Stimulated activated CD8-positive, alpha-beta memory T cell treated with anti-CD3 and anti-CD28 coated beads, Interleukin-4, amount 100 ng/mL, for 24 hours (primary cell): Measurements from ENCODE around the gene BANP.
"Not testable (repeated sequence)": the region's sequence is repeated elsewhere in the genome, so short reads cannot be mapped to it uniquely, and the experiment has no call there.

Experiments
- DNase-seq: peaks from one replicate; pipeline ENCODE4 v3.0.0-alpha.2; 2020; ENCODE audit warnings: low read depth

The BANP gene

GRCh38 chr16:88104363-88104762 lies 153.1 kb downstream of the BANP start:
- not testable (repeated sequence) for DNase-seq

- not testable (repeated sequence) for DNase-seq
Observed at GRCh38 chr16:88105574-88106140, 154.4 kb downstream of the BANP start.

GRCh38 chr16:88106566-88106965 lies 155.3 kb downstream of the BANP start:
- not testable (repeated sequence) for DNase-seq

- no peak for DNase-seq
Observed at GRCh38 chr16:88108762-88109161, 157.5 kb downstream of the BANP start.

DNA sequence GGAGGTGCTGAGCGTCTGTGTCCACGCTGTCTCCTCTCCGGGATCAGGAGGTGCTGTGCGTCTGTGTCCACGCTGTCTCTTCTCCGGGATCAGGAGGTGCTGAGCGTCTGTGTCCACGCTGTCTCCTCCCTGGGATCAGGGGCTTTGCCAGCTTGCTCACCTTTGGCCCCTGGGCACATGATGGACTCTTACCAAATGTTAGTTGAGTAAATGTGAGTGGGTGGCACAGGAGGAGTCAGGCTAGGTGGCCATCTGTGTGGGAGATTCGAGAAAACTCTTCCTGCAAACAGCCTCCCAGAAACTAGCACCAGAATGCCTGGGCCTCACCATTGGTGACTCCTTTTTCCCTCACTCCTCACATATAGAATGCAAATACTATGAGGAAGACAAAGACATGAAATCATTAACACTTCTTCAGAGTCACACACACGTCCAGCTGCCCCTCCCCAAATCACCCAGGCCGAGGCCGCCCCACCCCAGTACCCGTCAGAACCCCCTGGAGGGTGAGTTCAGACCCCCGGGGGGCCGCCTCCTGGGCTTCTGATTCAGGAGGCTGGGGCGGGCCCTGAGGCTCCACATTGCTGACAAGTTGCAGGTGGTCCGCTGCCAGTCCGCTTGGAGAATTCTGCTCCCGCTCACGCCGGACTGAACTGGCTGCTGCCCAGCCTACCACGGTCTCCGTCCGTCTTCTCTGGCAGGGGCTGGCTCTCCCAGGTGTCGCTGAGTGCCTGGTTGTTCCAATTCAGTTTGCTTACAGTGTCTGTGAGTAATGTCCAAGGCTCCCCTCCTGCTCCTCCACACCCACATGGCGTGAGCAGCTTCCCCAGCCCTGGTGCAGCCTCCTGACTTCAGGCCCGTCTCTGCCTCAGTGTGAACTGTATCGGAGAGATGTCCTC lies 158.7 kb downstream of the BANP start:
- DNase-seq: not testable (repeated sequence)

DNA sequence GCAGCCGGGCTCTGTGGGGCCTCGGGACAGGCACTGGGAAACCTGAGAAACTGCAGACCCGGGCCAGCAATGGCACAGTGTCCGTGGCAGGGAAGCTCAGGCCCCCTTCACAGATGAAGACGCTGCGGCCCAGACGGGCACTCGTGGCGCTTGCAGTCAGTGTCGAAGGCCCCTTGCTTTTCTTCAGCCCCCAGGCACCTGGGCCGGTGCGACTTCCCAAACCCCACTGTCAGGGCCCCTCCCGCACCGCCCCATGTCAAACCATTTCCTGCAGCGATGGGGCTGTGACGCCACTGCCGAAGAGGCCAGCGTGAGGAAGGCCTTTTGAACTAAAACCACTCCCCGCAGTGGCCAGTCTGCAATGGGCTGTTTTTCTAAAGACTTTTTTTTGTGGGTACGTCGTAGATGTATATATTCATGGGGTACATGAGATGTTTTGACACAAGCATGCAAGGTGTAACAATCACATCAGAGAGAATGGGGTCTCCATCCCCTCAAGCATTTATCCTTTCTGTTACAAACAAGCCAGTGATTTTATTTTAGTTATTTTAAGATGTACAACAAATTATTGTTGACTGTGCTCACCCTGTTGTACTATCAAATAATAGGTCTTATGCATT lies 159.8 kb downstream of the BANP start:
- not testable (repeated sequence) for DNase-seq

- not testable (repeated sequence) for DNase-seq
Observed at GRCh38 chr16:88111976-88112375, 160.7 kb downstream of the BANP start.

- no peak for DNase-seq
Observed at GRCh38 chr16:88113545-88114045, 162.4 kb downstream of the BANP start.

DNA sequence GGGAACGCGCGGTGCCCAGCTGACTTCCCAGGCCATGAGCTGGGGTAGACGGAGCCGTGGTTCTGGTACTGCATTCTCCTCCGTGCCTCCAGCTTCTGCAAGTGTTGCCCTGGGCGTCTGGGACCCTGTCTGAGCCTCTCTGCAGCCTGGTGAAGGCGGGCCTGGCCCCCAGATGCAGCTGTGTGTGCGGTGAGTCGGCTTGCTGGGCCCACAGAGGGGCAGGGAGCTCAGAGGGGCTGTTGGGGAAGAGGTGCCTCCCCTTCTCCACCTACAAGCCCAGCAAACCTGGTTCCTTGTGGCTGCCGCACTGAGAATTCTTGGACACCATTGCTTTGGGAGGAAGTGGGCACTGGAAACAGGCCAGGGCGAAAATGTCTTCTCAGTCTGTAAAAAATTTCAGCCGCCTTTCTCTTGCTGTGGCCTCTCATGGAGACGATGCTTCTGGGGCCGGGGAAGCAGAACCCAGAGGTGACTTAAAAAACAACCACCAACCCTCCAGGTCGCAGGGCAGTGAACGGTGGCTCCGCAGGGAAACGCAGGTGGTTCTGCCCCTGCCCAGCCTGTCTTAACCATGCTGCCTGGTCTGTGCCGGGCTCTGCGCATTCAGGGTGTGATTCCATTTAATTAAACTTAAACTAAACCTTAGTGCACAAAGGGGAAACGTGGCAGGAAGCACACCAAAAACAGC lies 163.5 kb downstream of the BANP start:
- DNase-seq: not testable (repeated sequence)

DNA sequence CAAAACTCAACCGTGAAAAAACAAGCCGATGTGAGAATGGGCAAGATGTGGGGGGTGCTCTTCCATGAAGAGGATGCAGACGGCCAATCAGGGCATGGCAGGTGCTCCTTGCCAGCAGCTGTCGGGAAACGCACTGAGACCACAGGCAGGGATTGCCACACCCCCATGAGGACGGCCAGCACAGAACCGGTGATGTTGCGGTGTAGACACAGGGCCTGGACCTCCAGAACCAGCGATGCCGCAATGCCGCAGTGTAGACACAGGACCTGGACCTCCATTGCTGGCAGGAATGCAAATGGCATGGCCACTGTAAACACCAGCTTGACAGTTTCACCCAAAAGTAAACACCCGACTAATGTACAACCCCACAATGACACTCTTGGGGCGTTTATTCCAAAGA lies 164.9 kb downstream of the BANP start:
- no peak for DNase-seq

- DNase-seq: no peak
Observed at GRCh38 chr16:88117476-88117868, 166.2 kb downstream of the BANP start.

DNA sequence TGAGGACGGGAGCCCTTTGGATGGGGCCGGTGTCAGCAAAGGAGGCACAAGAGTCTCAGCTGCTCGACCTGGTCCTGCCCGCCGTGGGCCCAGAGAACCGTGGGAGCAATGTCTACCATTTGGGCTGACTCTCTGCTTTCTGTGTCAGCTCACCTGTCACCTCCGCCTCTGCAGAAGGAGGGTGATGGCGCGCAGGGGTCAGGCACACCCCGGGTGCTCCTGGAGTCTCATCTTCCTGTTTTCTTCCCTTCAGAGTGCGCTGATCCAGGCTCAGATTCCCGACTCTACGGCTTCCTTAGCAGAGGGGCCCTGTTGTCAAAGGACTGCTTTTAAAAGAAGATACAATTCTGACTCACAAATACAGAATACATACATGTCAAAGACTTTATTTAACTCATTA lies 167.1 kb downstream of the BANP start:
- DNase-seq: no peak

GRCh38 chr16:88118852-88119741 lies 167.9 kb downstream of the BANP start:
- not testable (repeated sequence) for DNase-seq

GRCh38 chr16:88119881-88120751 lies 168.9 kb downstream of the BANP start:
- not testable (repeated sequence) for DNase-seq

DNA sequence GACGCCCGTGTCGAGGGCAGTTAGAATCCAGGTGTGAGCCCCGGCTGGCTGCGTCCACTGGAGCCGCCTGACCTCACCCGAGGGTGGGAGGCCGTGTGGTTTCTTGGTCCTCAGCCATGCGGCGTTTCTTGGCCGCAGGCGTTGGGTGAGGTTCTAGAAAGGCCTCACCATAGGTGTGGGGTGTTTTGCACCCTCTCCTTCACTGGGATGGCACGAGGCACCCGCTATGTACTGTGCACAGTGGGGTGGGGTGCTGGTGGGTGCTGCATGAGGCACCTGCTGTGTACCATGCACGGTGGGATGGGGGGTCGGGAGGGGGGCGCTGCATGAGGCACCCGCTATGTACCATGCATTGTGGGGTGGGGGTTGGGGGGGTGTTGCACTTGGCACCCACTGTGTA lies 169.6 kb downstream of the BANP start:
- no peak for DNase-seq

DNA sequence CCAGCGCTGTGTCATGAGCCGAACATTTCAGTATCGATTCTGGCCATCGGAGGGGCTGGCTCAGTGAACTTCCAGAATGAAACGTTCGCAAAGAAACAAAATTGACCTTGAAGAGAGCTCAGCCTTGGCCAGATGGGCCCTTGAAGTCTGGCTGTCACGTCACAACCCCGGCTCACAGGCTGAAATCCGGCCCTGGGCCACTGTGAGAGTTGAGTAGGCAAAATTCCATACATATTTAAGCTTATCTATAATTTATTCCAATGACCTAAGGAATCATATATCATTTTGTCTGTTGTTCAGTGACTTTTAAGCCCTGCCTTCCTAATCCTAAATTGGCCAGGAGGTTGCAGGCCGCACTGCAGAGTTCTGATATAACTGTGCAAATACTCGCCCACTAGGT lies 170.2 kb downstream of the BANP start:
- not testable (repeated sequence) for DNase-seq

- DNase-seq: no peak
Observed at GRCh38 chr16:88121886-88122580, 170.8 kb downstream of the BANP start.
